Smooth muscle cell (in vitro differentiated cells): ENCODE measurements around the gene DCC. TPM values are rescaled to one million over a fixed set of nuclear protein-coding genes. Genes with fewer than 3 reads are reported as not detected.

Source experiments
- DNase-seq: peaks from one replicate; lab custom pipeline; 2025; ENCODE audit not compliant: unreplicated experiment; lab: John Stamatoyannopoulos, UW
- H2AFZ ChIP-seq: fragments of 200-600 bp; sonication (generic); 2 replicates; pipeline ENCODE4 v1.6.0; 2016; ENCODE audit warnings: antibody characterized with exemption, low read depth, mild to moderate bottlenecking
- H3F3A ChIP-seq: fragments of 200-600 bp; sonication (generic); 2 replicates; pipeline ENCODE4 v1.6.0; 2017; ENCODE audit warnings: antibody characterized with exemption, low read depth
- H3K27ac ChIP-seq: fragments of 200-600 bp; sonication (generic); 2 replicates; pipeline ENCODE4 v1.5.1; 2016; ENCODE audit warnings: low read depth, mild to moderate bottlenecking
- H3K27me3 ChIP-seq: fragments of 200-600 bp; sonication (generic); 2 replicates; pipeline ENCODE4 v1.6.1; 2016; ENCODE audit warnings: low read depth, mild to moderate bottlenecking
- H3K36me3 ChIP-seq: fragments of 200-600 bp; sonication (generic); 2 replicates; pipeline ENCODE4 v1.5.1; 2016; ENCODE audit warnings: low read depth
- H3K4me1 ChIP-seq: fragments of 200-600 bp; sonication (generic); 2 replicates; pipeline ENCODE4 v1.5.1; 2016; ENCODE audit warnings: low read depth
- H3K4me2 ChIP-seq: fragments of 200-600 bp; sonication (generic); 2 replicates; pipeline ENCODE4 v1.6.0; 2016; ENCODE audit warnings: mild to moderate bottlenecking
- H3K4me3 ChIP-seq: fragments of 200-600 bp; sonication (generic); 2 replicates; pipeline ENCODE4 v1.5.1; 2016; ENCODE audit warnings: mild to moderate bottlenecking
- H3K79me2 ChIP-seq: fragments of 200-600 bp; sonication (generic); 2 replicates; pipeline ENCODE4 v1.6.0; 2016; ENCODE audit warnings: low read depth, mild to moderate bottlenecking
- H3K9ac ChIP-seq: fragments of 200-600 bp; sonication (generic); 2 replicates; pipeline ENCODE4 v1.6.0; 2016; ENCODE audit warnings: low read depth
- H3K9me3 ChIP-seq: fragments of 200-600 bp; sonication (generic); replicated peaks from 2 replicates; pipeline ENCODE4 v1.5.1; 2016; ENCODE audit warnings: low read depth
- H4K20me1 ChIP-seq: fragments of 200-600 bp; sonication (generic); 2 replicates; pipeline ENCODE4 v1.6.0; 2016; ENCODE audit warnings: low read depth
- WGBS: methylation state at CpG from one replicate; pipeline ENCODE4 v1.1.7; 2016; ENCODE audit warnings: low lambda C conversion rate; 5-methylcytosine and 5-hydroxymethylcytosine counted together
- polyA plus RNA-seq: library from polyadenylated mRNA; unstranded; fragments of >200 nt; fragmentation: Nextera tagmentation; extraction: Ambion mirVana; gene quantifications from 2 replicates; pipeline ENCODE4 v1.2.1, GENCODE V29; 2016
- total RNA-seq: library from RNA; depleted of rRNA; stranded (reverse); fragments of >200 nt; gene quantifications from 2 replicates; pipeline ENCODE4 v1.2.3, GENCODE V29; 2014
- TF ChIP-seq, protein P1 (sequence below): fragments of 200-600 bp; sonication (generic); IDR thresholded peaks from 2 replicates; pipeline ENCODE4 v1.5.1; 2017; ENCODE audit warnings: borderline replicate concordance, mild to moderate bottlenecking, antibody characterized with exemption; ENCODE audit not compliant: insufficient read depth, poor library complexity, severe bottlenecking

Gene DCC
- total and polyA plus RNA-seq, 2 experiments from 2014 or later: not detected

DNA sequence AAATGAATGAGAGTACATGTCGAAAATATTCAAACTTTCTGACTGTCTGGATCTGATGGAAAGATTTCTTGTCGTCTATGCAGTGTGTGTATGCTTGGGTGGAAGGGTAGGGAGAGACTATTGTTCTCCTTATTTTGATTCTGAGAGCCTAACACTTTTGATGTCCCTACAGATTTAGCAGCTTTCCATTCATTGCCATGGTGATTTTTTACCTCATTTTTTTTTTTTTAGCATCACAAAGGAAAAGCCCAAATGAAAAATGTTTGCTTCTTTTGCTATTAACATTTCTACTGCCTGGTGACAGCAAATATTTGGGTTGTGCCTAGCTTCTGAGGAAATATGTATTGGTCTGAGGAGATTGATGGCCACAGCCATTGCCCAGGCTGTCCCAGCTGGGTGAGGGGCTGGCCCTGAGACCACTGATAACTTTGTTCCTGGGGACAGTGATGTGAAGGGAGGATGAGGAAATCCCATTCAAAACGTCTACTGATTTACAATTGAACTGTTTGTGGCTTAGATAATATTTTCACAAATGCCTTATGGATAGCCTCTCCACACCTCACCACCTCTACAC, 558.6 kb downstream of the DCC start:
- H3K27me3 ChIP-seq: no peaks in the 10 kb centered on the region
- no peak overlapping the region for H3K27ac ChIP-seq
- no peak overlapping the region for H3K4me3 ChIP-seq
- DNase-seq: no peak
- H4K20me1 ChIP-seq: no peaks in the 10 kb centered on the region
- no peak overlapping the region for H3K9ac ChIP-seq
- no peak overlapping the region for H2AFZ ChIP-seq
- WGBS: 73% methylated on average over 3 of the region's 3 CpGs
- no peaks in the 10 kb centered on the region for H3K36me3 ChIP-seq
- H3K9me3 ChIP-seq: no peaks in the 10 kb centered on the region
- H3K4me1 ChIP-seq: peaks cover 4% of the 10 kb centered on the region
- no peaks in the 10 kb centered on the region for H3F3A ChIP-seq
- TF ChIP-seq, protein P1, sequence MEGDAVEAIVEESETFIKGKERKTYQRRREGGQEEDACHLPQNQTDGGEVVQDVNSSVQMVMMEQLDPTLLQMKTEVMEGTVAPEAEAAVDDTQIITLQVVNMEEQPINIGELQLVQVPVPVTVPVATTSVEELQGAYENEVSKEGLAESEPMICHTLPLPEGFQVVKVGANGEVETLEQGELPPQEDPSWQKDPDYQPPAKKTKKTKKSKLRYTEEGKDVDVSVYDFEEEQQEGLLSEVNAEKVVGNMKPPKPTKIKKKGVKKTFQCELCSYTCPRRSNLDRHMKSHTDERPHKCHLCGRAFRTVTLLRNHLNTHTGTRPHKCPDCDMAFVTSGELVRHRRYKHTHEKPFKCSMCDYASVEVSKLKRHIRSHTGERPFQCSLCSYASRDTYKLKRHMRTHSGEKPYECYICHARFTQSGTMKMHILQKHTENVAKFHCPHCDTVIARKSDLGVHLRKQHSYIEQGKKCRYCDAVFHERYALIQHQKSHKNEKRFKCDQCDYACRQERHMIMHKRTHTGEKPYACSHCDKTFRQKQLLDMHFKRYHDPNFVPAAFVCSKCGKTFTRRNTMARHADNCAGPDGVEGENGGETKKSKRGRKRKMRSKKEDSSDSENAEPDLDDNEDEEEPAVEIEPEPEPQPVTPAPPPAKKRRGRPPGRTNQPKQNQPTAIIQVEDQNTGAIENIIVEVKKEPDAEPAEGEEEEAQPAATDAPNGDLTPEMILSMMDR: no peak
- no peaks in the 10 kb centered on the region for H3K79me2 ChIP-seq
- H3K4me2 ChIP-seq: no peak overlapping the region

DNA sequence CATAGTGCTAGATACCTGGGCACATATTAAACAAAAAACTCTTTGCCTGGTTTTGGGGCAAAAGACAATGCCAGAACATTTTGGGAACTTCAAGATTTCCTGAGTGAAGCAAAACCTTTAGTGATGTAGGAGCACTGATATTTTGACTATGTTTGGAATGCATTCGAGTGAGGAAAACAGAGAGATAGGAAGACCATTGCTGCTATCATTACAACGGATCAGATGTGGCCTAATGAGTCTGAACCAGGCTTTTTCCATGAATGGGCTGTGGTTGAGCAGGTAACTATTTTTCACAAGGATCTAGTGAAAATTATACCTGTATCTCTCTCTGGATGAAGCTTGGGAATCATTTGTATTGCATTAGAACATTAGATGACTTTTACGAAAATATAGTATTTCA, 562.2 kb downstream of the DCC start:
- Histone ChIP-seq H3K27ac (no peak overlapping the region), H3K9me3 (no peaks in the 10 kb centered on the region), H3K79me2 (no peaks in the 10 kb centered on the region), H3K27me3 (no peaks in the 10 kb centered on the region), H4K20me1 (no peaks in the 10 kb centered on the region), H3K36me3 (no peaks in the 10 kb centered on the region), H3K4me1 (peaks cover 4% of the 10 kb centered on the region), H3K9ac (no peak overlapping the region), H3K4me2 (no peak overlapping the region), H2AFZ (no peak overlapping the region), H3F3A (no peaks in the 10 kb centered on the region), H3K4me3 (no peak overlapping the region)
- no peak for DNase-seq
- TF ChIP-seq, protein P1: no peak
- WGBS: 49% methylated on average over 3 of the region's 3 CpGs

DNA sequence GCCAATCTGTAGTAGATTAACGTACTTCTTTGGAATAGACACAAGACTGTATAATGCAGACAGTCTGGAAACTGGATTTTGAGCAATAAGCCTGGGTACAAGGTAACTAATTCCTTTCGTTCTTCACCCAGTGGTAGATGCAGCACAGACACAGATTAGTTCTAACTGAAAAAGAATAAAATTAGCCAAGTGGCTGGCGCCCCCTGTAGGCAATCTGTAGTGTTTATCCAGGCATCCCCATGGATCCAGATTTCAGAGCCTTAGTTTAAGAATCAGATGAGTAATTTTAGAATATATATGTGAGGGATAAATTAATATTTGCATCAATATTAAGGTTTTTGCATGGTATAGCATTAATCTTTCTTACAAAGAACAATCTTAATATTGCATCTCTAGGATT, 563.9 kb downstream of the DCC start:
- WGBS: 14% methylated on average over 3 of the region's 3 CpGs

More for the DNA sequence above, 563.9 kb downstream of the DCC start:
- no peaks in the 10 kb centered on the region for H3K4me1 ChIP-seq
- no peaks in the 10 kb centered on the region for H3K9me3 ChIP-seq
- no peak overlapping the region for H3K4me3 ChIP-seq
- H3K27me3 ChIP-seq: no peaks in the 10 kb centered on the region
- no peak overlapping the region for H3K9ac ChIP-seq
- H4K20me1 ChIP-seq: no peaks in the 10 kb centered on the region
- no peak for DNase-seq
- H3K27ac ChIP-seq: no peak overlapping the region
- H3K79me2 ChIP-seq: no peaks in the 10 kb centered on the region
- H3K36me3 ChIP-seq: no peaks in the 10 kb centered on the region
- TF ChIP-seq, protein P1: peak; percentile 74
- H3F3A ChIP-seq: no peaks in the 10 kb centered on the region
- no peak overlapping the region for H3K4me2 ChIP-seq
- no peak overlapping the region for H2AFZ ChIP-seq
